Suppressor macrophage treated with lipopolysaccharide for 4 hours (primary cell): ENCODE results near the gene SPTBN1.
A peak's percentile ranks its signal among the peaks of the same experiment; 100 is the strongest.
"Not testable (repeated sequence)": the region's sequence is repeated elsewhere in the genome, so short reads cannot be mapped to it uniquely, and the experiment has no call there.

Experiments used
- DNase-seq: peaks from one replicate; pipeline ENCODE4 v3.0.0-alpha.2; 2020

SPTBN1 gene

GRCh38 chr2:54681416-54681815 lies 225.3 kb downstream of the SPTBN1 start:
- DNase-seq, result peak; percentile 25

- no peak for DNase-seq
These were observed 227.5 kb downstream of the SPTBN1 start for GRCh38 chr2:54683596-54683995.

GRCh38 chr2:54685263-54685775 lies 229.2 kb downstream of the SPTBN1 start:
- no peak for DNase-seq

DNA sequence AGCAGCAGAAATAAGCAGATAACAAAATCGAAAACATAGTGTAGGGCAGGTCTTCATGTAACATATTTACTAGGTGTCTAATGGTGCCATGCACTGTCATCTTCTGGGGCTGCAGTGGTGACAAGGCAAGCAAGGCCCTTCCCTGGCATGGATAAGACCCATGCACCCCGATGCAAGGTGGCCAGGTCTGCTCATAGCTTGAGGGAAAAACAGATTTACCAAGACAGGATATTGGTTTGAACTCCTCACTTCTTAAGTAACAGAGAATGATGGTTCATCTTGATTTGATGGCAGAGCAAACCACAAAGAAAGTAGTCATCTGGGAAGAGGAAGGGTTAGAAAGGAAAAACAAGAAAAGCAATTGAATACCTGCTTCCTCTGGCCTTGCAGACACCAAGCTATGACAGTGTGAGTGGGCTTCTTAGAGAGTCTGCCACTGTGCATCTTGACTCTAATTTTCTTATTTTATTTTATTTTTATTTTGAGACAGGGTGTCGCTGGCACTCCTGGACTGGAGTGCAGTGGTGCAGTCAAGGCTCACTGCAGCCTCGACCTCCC lies 231.5 kb downstream of the SPTBN1 start:
- DNase-seq, result no peak

DNA sequence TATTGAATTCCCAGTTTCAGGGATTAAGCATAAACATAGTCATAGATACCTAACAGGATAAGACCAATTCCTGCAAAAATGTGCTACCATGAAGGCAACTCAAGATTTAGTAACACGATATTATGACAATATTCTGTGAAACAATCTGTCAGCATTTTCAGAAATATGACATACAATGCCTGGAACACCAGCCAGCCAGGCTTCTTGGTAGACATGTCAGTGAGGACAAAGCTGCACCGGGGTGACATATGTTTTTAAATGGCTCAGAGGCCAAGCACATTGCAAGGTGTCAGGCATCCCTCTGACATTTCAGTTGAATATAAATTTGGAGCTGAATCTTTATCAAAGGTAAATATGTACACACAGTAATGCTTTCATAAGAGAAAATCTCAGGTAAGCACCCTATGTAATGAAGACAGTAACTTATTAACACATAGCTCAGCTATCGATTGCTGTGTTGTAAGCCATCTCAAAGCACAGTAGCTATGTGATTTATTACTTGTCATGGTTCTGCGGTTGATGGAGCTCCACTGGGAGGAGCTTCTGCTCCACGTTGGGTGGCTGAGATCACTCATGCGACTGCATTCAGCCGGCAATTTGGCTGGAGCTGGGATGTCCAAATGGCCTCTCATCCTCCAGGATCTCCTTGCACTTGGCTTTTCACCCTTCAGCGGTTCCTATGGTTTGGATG lies 235.5 kb downstream of the SPTBN1 start:
- no peak for DNase-seq

- DNase-seq, result no peak
These were observed 236.4 kb downstream of the SPTBN1 start for GRCh38 chr2:54692556-54692955.

DNA sequence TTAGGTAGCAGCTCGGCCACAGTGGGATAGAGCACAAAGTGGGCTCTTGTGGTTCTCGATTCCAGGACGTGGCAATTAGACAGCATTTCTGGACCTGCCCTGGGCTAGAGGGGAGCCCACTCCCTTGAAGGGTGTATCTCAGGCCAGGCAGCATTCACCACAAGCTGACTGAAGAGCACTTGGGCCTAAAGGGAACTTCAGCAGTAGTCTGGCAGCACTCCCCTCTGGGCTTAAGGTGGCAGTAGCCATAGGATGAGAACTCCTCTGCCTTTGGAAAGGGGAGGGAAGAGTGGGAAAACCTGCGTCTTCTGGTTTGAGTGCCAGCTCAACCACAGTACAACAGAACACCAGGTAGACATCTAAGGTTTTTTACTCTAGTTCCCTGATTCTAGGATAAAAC lies 239.3 kb downstream of the SPTBN1 start:
- no peak for DNase-seq

- no peak for DNase-seq
These were observed 241.8 kb downstream of the SPTBN1 start for GRCh38 chr2:54697934-54698333.

- not testable (repeated sequence) for DNase-seq
These were observed 242.8 kb downstream of the SPTBN1 start for GRCh38 chr2:54698926-54699325.

DNA sequence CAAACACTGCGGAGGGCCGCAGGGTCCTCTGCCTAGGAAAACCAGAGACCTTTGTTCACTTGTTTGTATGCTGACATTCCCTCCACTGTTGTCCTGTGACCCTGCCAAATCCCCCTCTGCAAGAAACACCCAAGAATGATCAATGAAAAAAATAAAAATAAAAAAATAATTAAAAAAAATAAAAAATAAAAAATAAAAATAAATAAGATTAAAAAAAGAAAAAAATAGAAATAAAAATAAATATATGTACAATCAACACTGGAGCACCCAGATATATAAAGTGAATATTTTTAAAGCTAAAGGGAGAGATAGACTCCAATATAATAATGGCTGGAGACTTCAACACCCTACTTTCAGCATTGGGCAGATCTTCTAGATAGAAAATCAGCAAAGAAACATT lies 243.5 kb downstream of the SPTBN1 start:
- DNase-seq, result no peak

GRCh38 chr2:54701029-54701428 lies 244.9 kb downstream of the SPTBN1 start:
- no peak for DNase-seq

GRCh38 chr2:54704238-54704637 lies 248.1 kb downstream of the SPTBN1 start:
- DNase-seq, result no peak

DNA sequence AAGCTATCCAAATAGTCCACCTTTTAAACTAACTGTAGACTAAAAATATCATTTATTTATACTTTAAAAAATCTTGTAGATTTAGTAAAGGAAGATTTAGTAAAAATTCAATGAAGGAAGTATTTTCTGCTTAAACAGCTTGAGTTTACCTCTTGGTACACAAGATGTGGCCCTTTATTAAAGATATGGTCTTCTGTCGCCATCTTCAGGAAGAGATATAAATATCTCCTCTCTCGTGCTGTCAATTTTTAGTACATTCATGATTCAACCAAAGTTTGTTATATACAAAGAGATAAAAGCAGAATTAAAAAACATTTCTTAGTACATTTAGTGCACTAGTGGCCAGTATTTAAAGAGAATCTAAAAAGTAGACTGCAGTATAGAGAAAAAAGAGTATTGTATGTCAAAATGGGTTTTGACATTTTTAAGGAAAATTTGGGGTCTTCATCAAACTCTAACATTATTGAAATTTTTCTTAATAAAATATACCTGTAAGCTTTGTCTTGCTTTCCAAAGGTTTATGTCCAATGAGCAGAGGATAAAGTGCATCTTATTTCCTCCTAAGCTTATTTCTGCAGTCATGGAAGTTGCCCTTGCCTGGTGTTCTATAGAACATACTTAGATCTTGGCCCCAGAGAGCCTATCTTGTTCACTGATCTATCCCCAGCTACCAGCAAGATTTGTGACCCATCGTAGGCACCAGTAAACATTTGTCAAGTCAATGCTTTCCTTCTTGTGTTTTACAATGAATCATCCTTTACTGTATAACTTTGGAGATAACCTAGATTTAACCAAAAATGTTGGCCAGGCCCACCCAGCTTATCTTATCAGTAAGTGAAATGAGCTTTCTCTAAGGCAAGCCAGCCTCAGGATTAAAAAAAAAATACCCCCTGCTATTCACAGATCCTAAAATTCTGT lies 248.8 kb downstream of the SPTBN1 start:
- peak; percentile 78 for DNase-seq

DNA sequence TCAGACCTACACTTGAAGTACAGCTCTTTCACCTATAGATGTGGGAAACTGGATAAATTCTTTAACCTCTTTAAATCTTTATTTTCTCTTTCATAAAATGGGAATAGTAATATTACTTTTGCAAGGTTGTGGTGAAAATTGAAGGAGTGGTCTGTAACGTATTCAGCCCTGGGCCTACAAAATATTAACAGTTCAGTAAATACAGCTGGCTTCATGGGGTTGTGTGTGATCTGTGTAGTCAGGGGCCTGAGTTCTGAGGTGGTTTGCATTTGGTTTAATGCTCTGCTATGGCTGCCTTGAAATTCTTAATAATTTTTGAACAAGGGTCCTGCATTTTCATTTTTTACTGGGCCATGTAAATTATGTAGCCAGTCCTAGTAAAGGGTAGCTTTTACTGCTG lies 250.5 kb downstream of the SPTBN1 start:
- no peak for DNase-seq

DNA sequence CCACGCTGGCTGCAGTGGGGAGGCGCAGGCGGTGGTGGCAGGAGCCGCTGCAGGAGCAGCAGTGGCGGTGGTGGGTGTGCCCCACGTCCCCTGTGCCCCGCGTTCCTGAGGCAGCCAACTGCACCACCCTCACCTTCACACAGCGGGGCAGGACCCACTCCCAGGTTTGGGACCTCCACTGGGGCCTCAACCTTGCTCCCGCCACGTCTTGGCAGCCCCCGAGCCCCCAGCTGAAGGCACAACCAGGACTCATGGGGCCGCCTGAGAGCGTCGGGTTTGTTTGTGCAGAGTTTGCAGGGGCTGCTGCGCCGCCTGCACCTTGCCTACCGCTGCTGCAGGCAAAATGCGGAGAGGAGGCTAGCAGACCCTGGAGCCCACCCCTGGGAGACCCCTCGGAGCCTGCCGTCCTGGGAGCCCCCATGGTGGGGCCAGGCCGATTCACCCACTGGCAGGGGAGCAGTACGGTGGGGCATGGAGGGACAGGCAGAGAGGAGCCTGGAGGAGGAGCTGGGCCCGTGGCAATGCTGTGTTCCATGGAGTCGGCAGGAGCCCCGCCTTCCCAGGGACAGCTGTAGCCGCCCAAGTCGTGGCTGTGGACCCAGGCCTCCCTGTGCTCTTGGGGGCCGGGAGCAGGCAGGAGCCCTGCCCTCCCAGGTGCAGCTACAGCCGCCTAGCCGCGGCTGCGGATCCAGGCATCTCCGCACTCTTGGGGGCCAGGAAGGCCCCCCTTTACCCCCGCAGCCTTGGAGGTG lies 252.6 kb downstream of the SPTBN1 start:
- DNase-seq, result no peak

GRCh38 chr2:54709336-54709809 lies 253.2 kb downstream of the SPTBN1 start:
- no peak for DNase-seq

GRCh38 chr2:54710216-54710615 lies 254.1 kb downstream of the SPTBN1 start:
- no peak for DNase-seq

- no peak for DNase-seq
These were observed 256.4 kb downstream of the SPTBN1 start for GRCh38 chr2:54712516-54712915.

GRCh38 chr2:54714996-54715395 lies 258.9 kb downstream of the SPTBN1 start:
- DNase-seq, result no peak

- DNase-seq, result peak; percentile 15
These were observed 260.2 kb downstream of the SPTBN1 start for GRCh38 chr2:54716375-54716774.

GRCh38 chr2:54720563-54720962 lies 264.4 kb downstream of the SPTBN1 start:
- DNase-seq, result no peak
